Stimulated activated CD8-positive, alpha-beta memory T cell treated with anti-CD3 and anti-CD28 coated beads, Interleukin-15, amount 100 ng/mL, for 4 hours (primary cell): ENCODE measurements around the gene ERC1.

Experiments
- DNase-seq, 2 donors: peaks; one replicate each; pipeline ENCODE4 v3.0.0-alpha.2; 2020; ENCODE audit warnings: low read depth in 2 of 2

Gene ERC1

DNA sequence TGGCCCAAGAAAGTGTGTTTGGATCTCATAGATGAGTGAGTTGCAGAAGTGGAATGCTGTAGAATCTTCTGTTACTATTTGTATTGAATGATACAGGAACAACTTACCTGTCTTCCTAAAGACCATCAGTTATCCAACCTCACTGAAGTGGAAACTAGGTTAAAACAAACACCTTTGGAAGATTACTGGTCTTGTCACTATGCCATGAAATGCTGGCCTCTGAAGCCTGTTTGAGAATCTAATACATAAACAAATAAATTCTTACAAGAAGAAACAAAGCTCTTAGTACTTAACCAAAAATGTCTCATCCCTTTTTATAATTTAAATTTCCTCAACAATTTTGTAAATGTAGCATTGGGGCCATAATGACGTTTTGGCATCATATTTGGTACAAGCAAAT lies 448.2 kb downstream of the ERC1 start:
- no peak for DNase-seq

GRCh38 chr12:1439687-1440086 lies 448.7 kb downstream of the ERC1 start:
- DNase-seq = no peak

DNA sequence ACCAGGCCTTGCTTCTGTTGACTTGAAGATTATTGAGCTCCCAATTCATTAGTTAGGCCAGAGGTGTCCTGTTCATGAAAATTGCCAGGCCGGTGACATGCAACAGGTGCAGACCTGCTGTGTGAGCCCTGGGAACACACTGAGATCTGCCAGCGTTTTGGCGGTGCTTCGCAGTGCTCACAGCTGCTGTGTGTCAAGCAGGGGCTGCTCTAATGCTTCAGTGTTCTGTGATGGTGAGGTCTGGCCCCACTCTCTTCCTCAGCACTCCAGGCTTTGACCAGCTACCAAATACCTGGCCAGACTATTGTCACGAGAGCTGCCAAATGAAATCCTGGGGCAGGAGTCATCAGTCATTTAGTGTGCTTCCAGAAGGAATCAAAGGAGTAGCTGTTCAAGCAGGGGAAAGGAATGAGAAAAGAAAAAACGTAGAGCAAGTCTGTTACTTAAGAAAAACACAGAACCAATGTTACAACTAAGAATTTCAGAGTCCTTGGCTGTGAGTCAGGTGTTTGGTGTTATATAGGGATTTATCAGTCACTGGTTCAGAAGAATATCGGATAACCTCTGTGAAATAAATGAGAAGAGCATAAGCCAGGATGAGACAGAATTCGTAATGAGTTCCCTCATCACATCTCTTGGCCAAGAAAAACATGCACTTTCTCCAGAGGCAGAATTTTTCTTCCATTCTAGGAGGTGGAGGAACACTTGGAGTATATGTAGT lies 452.6 kb downstream of the ERC1 start:
- DNase-seq = no peak

DNA sequence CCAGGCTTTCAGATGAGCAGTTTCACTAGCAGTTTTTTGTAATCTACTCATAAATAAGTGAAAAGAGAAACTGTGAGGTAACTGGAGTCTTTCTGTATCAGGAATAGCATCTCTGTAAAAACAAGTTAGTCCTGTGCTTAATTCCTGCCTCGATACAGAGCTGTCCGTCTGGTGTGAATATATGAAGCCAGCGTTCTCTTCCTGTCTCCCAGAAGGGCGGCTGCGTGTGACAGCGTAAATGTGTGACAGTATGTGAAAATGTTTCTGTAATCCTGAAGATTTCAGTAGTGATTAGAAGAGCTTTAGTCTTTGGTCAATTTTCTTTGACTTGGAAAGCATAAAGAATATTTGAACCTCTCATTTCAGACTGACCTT lies 453.1 kb downstream of the ERC1 start:
- DNase-seq = no peak

DNA sequence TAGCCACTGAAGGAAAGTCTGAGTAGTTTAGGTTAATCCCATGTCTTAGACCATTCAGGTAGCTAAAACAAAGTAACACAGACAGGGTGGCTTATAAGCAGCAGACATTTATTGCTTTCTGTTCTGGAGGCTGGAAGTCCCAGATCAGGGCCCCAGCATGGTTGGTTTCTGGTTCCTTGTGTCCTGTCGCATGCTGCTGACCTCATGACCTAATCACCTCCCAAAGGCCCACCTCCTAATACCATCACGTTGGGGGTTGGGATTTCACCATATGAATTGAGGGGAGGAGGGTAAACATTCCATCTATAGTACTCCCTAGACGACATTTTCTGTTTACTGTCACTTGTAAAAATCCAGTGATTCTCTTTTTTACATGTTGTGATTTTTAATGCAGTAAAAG lies 454.8 kb downstream of the ERC1 start:
- DNase-seq = no peak

GRCh38 chr12:1448336-1448735 lies 457.3 kb downstream of the ERC1 start:
- DNase-seq = no peak

DNA sequence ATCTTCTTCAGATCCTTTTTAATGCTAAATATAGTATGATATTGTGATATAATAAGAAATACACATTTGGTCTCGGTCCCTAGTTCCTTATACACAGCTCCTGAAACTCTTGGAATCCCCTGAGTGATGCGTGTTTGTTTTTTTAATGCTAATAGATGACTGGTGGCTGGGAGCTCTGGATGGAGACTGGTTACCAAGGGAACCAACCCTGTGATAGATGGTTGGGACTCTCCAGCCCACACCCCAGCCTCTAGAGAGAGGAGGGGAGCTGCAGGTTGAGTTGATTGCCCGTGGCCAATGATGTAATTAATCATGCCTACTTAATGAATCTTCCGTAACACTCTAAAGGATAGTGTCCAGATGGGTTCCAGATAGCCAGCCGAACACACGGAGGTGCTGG lies 462.8 kb downstream of the ERC1 start:
- DNase-seq = no peak

GRCh38 chr12:1456885-1457284 lies 465.9 kb downstream of the ERC1 start:
- no peak for DNase-seq

- DNase-seq = no peak
Measured at GRCh38 chr12:1457901-1458300, 466.9 kb downstream of the ERC1 start.

DNA sequence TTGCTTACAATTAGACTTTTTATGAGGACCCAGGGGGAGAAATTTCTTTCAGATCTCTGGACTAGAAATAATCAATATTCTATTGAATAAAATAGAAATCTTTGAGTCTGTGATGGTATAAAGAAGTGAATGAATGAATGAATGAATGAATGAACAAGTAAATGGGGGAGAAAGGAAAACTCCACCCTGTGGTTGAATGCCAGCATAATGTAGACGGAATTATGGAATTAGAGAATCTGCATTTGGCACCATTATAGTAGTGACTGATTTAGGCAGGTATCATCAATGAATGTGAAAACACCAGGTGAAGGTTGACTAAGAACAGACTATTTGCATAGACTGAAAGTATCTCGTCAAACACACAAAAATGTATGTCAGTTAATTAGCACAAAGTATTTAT lies 468.3 kb downstream of the ERC1 start:
- no peak for DNase-seq

DNA sequence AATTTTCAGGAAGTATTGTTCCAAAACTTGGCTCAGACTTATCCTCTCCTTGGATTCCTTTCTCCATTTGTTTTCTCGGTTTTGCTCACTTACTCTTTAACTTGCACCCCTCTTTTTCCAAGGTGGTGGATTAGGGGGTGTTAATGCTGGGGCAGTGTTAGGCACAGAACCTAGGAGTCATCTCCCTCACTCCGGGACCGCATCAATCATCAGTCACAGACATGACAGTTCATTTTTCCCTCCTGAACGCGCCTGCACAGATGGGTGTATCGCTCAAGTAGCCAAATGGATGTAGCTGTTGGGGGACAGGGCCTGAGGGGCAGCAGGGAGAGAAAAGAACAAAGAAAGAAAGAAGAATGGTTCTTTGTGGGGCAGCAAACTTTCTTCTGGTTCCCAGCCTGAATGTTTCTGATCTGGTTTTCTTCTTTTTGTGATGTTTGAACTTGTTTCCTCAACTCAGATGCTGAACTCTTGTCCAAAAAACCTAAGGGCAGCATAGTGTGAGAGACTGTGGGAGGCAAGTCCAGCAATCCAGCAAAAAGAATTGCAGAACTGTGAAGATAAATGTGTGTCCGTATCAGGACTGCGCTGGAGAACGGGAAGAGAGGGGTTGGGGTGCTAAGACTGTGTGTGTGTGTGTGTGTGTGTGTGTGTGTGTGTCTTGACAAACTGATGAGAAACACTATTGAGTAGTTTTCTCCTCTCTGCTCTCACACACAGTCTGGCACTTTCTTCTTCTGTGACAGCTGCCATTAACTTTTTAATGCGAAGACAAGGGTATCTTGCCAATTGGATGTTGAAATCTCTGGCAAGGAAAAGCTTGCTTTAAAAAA lies 472.3 kb downstream of the ERC1 start:
- no peak for DNase-seq

- DNase-seq = no peak
Measured at GRCh38 chr12:1464925-1465324, 473.9 kb downstream of the ERC1 start.

DNA sequence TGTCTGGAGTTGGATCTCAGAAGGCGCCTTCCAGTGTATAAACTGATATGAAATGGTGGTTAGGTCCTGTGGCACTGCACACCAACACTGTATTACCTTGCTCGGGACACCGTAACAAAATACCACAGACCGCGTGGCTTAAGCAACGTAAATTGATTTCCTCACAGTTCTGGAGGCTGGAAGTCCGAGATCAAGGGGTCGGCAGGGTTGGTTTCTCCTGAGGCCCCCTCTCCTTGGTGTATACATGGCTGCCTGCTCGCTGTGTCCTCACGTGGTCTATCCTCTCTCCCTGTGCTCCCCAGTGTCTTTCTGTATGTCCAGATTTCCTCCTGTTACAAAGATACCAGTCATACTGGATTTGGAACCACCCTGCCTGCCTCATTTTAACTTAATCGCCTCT lies 475.0 kb downstream of the ERC1 start:
- DNase-seq = no peak

GRCh38 chr12:1466481-1467154 lies 475.6 kb downstream of the ERC1 start:
- no peak for DNase-seq

GRCh38 chr12:1467710-1468109 lies 476.7 kb downstream of the ERC1 start:
- DNase-seq = no peak

- no peak for DNase-seq
Measured at GRCh38 chr12:1469070-1469469, 478.0 kb downstream of the ERC1 start.

DNA sequence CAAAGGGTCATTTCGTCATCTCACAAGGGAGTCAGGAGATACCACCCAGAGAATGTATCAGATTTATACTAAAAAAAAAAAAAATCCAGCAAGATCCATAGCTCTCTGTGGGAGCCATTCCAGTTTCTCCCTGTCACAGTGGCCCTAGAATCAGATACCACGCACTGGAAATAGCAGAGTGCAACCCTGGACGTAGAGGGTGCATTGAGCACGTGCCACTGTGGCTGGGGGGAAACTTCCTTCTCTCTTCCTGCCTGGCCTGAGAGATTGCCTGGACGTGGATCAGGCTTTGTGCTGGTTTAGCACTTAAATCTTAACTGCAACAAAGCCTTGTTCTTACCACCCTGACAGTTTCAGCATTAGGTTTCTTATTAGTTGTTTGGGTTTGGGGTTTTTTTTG lies 479.0 kb downstream of the ERC1 start:
- no peak for DNase-seq

DNA sequence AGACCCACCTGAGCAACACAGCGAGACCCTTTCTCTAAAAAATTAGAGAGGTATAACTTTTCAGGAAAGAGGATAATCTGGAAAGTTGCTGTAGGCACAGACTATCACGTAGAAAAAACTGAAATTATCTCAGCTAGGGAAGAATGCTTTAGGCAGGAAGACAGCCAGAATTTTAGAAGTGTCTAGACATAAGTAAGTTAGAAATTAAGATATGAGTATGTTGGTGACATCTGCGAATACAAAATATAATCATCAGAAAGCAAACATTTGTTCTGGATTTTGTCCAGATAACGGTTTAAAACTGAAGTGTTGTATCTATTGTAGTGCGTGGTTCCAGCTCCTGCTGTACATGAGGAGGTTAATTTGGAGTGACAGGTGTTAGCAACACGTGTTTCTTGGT lies 480.2 kb downstream of the ERC1 start:
- no peak for DNase-seq

- DNase-seq = no peak
Measured at GRCh38 chr12:1473418-1473817, 482.4 kb downstream of the ERC1 start.

- DNase-seq = no peak
Measured at GRCh38 chr12:1474041-1474573, 483.1 kb downstream of the ERC1 start.

- DNase-seq = no peak
Measured at GRCh38 chr12:1474574-1475153, 483.6 kb downstream of the ERC1 start.

- no peak for DNase-seq
Measured at GRCh38 chr12:1479645-1480044, 488.6 kb downstream of the ERC1 start.
